Measurements from ENCODE around the gene OSBPL6.

- TF ChIP-seq POLR2A (IDR thresholded peaks at IDR 0.05) (no peak), CTCF (IDR thresholded peaks at IDR 0.05 in 4 of 5, conservative IDR thresholded peaks at IDR 0.05 in 1 of 5) (no peak)
Measured at GRCh38 chr2:178395941-178396570, 201.7 kb downstream of the OSBPL6 start.

All from gastrocnemius medialis (tissue), 4 donors.